NCI-H128 (cell line): Measurements from ENCODE around the gene MED10.

Source experiments
- DNase-seq: peaks from one replicate; lab custom pipeline; 2025; ENCODE audit not compliant: unreplicated experiment; lab: John Stamatoyannopoulos, UW

The MED10 gene

GRCh38 chr5:6399980-6400910 lies 21.9 kb upstream of the MED10 start:
- no peak for DNase-seq

DNA sequence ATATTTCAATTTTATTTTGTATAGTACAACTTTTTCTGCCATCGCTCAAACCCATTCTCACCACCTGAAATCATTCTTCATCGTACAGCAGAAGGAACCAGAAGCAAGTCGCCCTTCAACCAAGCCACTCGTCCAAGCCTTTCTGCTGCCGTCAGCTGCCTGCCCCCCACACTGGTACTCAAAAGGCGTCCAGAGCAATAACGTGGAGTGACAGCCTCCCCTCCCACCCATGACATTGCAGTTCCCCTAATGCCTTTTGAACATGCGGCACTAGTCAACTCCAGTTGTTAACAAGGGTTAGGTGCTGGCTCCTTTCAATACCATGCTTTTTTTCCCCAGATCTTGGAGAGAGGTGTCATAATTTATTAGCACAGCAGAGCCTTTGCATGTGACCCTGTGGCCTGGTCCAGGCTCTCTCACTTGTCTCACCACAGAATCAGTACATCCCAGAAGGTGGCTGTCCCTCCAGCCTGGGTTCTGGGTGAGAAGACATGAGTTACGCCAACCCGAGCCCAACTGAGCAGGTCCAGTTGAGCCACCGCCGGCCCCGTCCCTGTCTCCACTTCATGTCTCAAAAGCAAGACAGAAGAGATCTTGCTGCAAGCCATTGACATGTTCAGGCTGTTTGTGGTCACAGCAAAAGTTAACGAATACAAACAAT lies 20.4 kb upstream of the MED10 start:
- DNase-seq, result no peak

GRCh38 chr5:6397536-6398269 lies 19.4 kb upstream of the MED10 start:
- no peak for DNase-seq

DNA sequence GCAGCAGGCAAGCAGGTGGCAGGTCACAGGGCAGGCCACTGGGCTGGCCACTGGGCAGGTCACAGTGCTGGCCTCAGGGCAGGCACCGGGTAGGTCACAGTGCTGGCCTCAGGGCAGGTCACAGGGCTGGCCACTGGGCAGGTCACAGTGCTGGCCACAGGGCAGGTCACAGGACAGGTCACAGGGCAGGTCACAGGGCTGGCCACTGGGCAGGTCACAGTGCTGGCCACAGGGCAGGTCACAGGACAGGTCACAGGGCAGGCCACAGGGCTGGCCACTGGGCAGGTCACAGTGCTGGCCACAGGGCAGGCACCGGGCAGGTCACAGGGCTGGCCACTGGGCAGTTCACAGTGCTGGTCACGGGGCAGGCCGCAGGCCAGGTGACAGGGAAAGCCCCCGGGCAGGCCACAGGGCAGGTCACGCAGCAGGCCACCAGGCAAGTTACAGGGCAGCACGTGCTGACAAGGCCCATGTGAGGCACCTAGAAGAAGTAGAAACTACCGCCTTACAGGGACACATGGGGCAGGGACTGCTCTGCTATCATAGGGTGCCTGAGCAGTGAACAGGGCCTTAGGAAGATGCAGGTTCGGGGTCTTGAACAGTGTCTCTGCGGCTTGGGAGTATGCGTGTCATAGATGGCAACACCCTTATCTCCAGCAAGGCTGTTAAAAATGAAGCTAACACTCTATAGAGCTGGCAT lies 18.6 kb upstream of the MED10 start:
- DNase-seq, result no peak

- no peak for DNase-seq
These were observed 17.7 kb upstream of the MED10 start for GRCh38 chr5:6396043-6396442.

DNA sequence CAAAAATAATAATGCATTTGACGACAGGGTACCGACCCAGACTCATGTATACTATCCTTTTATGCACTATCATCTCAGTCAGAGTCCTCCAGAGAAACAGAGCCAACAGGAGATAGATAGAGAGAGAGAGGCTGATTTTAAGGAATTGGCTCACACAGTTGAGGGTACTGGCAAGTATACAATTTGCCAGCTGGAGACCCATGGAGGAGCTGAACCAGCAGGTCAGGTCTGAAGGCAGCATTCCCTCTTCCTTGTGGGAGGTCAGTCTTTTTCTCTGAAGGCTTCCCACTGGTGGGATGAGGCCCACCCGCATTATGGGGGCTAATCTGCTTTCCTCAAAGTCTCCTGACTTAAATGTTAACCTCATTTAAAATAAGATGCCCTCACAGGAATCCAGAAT lies 17.3 kb upstream of the MED10 start:
- no peak for DNase-seq

GRCh38 chr5:6395102-6395445 lies 16.7 kb upstream of the MED10 start:
- no peak for DNase-seq

DNA sequence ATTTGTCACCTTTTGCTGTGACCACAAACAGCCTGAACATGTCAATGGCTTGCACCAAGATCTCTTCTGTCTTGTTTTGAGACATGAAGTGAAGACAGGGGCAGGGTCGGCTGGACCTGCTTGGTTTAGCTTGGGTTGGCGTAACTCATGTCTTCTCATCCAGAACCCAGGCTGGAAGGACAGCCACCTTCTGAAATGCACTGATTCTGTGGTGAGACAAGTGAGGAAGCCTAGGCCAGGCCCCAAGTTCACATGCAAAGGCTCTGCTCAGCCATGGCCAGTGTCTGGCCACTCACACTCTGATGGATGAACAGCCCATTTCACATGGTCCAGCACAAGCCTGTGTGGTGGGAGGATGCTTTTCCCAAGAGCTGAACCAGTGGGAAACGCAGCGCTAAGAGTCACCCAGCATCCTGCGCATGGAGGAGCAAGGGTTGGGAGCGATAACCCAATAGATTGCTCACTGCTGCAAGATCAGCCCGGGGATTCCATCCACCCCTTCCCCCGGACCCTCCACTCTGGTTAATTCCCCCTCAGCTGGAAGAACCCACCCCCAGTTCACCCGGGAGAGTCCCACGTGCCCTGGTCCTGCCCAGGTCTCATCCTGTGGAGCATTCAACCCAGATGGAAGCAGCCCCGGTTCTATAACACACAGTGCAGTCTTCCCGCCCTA lies 16.2 kb upstream of the MED10 start:
- DNase-seq, result no peak

DNA sequence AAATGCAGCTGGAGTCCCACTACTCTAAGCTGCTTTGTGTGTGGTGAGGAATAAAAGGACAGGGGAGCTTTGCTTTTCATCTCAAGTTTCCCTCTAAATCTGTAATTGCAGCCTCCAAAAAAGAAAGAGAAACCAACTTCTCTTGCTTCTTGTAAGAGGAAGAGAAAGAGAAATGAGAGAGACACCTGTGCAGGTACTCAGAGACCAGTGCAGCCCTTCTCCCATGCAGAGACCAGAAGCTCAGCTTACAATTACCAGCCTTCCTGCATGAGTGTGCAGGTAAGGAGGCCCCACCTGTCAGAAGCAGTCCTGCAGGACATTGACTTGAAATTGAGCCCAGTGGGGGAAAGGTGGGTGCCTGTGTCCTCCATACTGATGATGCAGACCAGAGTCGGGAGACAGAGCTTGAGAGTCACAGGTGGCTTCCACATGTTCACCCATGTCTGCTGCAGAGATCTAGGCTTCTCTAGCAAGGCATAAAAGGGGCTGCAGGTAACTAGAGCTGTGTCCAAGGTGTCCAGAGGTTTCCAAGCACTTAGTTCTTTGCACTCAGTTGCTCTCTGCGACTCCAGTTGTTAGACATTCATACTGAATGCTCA lies 15.3 kb upstream of the MED10 start:
- DNase-seq, result no peak

GRCh38 chr5:6392561-6392960 lies 14.2 kb upstream of the MED10 start:
- no peak for DNase-seq

- no peak for DNase-seq
These were observed 12.8 kb upstream of the MED10 start for GRCh38 chr5:6391151-6391550.

DNA sequence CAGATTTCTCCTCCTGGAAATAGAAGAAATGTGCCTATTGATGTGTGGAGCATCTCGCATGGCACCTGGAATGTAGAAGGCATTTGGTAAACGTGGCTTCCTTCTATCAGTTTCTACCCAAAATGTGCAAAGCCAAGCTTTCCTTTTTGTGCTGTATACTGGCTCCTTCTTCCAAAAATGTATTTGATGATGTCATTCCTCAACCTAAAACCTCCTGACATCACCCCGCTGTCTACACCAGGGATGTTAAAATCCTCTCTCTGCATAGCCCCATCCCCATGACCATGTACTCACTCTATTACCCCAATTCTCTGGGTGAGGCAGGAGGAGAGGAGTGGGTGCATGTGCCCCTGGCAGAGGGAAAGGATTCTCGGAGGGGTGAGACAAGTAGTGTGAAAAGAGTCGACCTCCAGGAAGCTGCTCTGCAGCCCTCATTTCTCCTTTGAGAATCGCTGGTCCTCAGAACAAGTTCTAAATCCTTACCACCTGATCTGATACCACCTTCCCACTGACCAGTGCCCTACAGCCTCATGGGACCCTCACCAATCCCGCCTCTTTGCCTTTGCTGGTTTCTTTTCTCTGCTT lies 11.7 kb upstream of the MED10 start:
- DNase-seq, result no peak

DNA sequence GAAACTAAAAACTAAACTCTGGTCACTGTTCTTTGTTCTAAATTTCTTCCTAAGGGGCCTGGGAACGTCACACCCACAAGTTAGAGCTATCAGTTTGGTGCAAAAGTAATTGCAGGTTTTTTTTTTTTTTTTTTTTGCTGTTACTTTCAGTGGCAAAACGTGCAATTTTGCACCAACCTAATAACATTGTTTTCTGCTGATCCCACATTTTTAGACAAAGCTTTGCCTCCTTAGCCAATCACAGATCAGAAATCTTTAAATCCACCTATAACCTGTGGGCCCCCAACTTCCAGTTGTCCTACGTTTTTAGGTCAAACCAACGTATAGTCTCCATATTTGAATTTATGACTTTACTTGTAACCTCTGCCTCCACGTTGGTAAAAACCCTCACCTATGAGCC lies 11.1 kb upstream of the MED10 start:
- no peak for DNase-seq

DNA sequence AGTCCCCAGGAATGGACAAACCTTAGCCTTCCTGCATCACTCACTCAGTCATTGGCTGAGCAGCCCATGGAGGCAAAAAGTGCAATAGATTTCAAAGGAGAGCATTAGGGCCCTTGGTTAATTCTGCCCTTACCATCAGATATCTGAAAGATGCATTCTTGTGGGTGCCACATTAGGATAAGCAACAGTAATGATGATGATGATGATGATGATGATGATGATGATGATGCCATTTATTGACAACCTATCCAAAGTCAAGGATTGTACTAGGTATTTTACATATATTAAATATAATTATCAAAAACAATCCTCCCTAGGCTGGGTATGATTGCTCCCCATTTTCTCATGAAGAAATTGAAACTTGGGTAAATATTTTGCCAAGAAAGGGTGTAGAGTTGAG lies 9.6 kb upstream of the MED10 start:
- no peak for DNase-seq

- DNase-seq, result no peak
These were observed 7.9 kb upstream of the MED10 start for GRCh38 chr5:6386271-6386670.

- no peak for DNase-seq
These were observed 6.5 kb upstream of the MED10 start for GRCh38 chr5:6384856-6385255.

DNA sequence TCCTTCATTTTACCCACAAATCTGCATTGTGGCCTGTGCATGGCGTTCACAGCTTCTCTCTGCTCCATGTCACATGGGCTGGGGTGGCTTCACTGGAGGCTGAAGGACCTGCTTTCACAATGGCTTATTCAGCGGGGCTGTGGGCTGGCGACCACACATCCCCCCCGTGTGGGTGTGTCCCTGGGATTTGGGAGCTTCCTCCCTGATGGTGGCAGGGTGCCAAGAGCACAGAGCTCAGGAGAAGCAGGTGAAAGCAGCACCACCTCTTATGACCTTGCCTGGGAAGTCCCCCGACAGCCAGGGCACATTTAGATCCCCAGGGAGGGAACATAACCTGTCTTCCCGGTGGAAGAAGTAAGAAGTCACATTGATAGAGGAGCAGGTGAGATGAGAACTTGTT lies 5.0 kb upstream of the MED10 start:
- DNase-seq, result peak; percentile 13

GRCh38 chr5:6379246-6379645 lies 899 bp upstream of the MED10 start:
- no peak for DNase-seq

GRCh38 chr5:6378766-6379103 lies 388 bp upstream of the MED10 start:
- DNase-seq, result no peak

DNA sequence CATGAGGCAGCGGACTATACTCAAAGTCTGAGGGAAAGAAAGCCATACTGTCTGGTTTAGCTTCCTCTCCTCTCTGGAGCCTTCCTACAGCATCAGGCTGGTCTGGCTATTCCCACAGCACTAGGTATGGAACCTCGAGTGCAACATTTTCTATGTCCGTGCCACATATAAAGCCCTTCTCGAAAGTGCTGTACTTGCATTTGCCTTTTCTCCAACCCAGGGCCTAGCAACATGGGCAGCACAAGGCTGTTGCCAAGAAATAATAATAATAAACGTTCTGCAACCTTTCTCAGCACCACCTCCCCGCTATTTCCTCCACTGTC lies 804 bp downstream of the MED10 start:
- no peak for DNase-seq
